GM12873 (cell line): Measurements from ENCODE around the gene GALNT18.

Experiments
- CTCF ChIP-seq: IDR thresholded peaks from 2 replicates; pipeline ENCODE4 v1.5.1; 2012; ENCODE audit warnings: low read depth, mild to moderate bottlenecking, moderate library complexity, low read length, control low read depth; ENCODE audit not compliant: insufficient read depth; ENCODE audit errors: missing control alignments

Gene GALNT18

DNA sequence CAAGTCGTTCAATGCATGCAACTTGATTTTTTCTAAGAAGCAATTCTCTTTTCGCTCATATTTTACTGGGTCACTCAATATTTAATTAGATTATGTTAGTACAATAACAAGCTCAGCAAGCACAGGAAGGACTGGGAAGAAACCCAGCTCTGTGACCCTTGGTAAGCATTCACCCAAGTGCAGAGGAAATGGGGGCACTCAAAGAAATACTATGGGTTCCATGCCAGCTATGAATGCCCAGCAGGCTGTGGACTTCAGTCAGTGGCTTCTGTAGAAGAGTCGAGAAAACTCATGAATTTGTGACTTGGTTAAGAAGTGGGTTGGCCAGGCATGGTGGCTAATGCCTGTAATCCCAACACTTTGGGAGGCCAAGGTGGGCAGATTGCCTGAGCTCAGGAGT lies 123.6 kb downstream of the GALNT18 start:
- no peak for TF ChIP-seq CTCF

GRCh38 chr11:11496879-11497278 lies 124.9 kb downstream of the GALNT18 start:
- TF ChIP-seq CTCF, result no peak

- no peak for TF ChIP-seq CTCF
These were observed 127.5 kb downstream of the GALNT18 start for GRCh38 chr11:11494348-11494747.

DNA sequence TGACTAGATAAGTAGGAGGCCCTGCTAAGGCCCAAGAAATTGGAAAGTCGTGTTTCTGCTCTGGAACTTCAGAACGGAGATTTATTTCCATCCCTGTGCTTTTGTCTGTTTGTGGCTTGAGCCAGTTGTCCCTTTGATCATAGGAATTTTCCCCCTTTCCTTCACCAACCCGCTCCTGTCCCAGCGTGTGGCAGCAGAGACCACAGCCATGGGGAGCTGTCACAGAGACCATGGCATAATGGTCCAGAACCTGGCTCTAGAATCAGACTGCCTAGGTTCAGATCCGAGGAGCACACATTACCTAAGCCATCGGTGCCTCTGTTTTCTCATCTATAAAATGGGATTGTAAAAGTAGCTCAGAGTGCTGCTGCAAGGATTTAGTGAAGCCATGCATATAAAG lies 128.1 kb downstream of the GALNT18 start:
- TF ChIP-seq CTCF, result no peak

DNA sequence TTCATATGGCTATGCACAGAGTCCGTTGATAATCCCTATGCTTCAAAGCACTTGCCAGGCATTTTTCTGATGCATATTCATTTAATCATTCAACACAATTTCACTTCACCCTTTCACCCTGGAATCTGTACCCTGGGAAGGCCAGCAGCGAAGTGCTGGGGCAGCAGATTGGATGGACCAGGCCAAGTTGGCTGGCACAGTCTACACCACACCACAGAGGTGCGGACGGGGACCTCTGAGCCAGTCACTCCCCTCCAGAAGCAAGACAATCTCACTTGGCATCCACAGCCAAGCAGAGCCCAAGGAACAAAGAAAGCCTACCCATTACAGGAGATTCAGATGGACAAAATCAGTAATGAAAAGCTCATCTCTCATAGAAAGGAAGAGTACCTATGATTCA lies 130.2 kb downstream of the GALNT18 start:
- TF ChIP-seq CTCF, result no peak

- no peak for TF ChIP-seq CTCF
These were observed 130.8 kb downstream of the GALNT18 start for GRCh38 chr11:11491014-11491413.

GRCh38 chr11:11486423-11486822 lies 135.4 kb downstream of the GALNT18 start:
- no peak for TF ChIP-seq CTCF

DNA sequence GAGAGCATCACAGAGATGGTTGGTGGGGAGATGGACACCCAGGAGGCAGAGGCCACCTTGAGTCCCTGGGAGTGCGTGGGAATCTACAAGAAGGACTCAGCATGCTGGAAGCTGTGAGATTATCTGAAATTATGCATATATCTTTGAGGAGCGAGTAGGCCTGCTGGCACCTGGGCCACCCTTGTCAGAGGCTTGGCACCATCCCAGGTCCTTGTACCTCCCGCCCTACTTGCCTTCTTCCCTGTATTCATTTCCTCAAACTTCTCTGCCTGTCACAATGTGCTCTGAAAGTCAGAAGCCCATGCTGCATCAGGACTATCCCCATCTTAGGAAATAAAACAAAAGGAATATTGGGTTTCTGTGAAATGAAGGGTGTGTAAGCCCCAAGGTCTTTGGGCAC lies 135.8 kb downstream of the GALNT18 start:
- TF ChIP-seq CTCF, result no peak
